H9 (cell line): ENCODE measurements around the gene MTHFD1. TPM values are rescaled to one million over a fixed set of nuclear protein-coding genes. Genes with fewer than 3 reads are reported as not detected.

ENCODE experiments used
- DNase-seq: peaks from one replicate; pipeline ENCODE4 v3.0.0-alpha.2; 2017
- H2AFZ ChIP-seq: one replicate; pipeline ENCODE4 v1.6.1; 2013; ENCODE audit warnings: mild to moderate bottlenecking, low read length, control low read depth, moderate library complexity
- H2AK5ac ChIP-seq: 2 replicates; pipeline ENCODE4 v1.6.1; 2013; ENCODE audit warnings: low read length, control low read depth, mixed read lengths; ENCODE audit not compliant: insufficient read length
- H2BK120ac ChIP-seq: one replicate; pipeline ENCODE4 v1.6.1; 2013; ENCODE audit warnings: low read depth, mild to moderate bottlenecking, low read length, control low read depth, inconsistent platforms; ENCODE audit not compliant: poor library complexity, severe bottlenecking
- H2BK12ac ChIP-seq: 2 replicates; pipeline ENCODE4 v1.6.1; 2013; ENCODE audit warnings: low read length, control low read depth, mixed read lengths, low read depth; ENCODE audit not compliant: insufficient read length
- H2BK15ac ChIP-seq: 2 replicates; pipeline ENCODE4 v1.6.1; 2013; ENCODE audit warnings: low read depth, low read length, control low read depth
- H2BK20ac ChIP-seq: one replicate; pipeline ENCODE4 v1.6.1; 2013; ENCODE audit warnings: low read depth, mild to moderate bottlenecking, low read length, control low read depth, inconsistent platforms; ENCODE audit not compliant: poor library complexity, severe bottlenecking
- H2BK5ac ChIP-seq: 2 replicates; pipeline ENCODE4 v1.6.1; 2013; ENCODE audit warnings: low read length, control low read depth, mixed read lengths; ENCODE audit not compliant: insufficient read length
- H3K14ac ChIP-seq: 2 replicates; pipeline ENCODE4 v1.6.1; 2013; ENCODE audit warnings: low read length, control low read depth; ENCODE audit not compliant: insufficient read depth
- H3K18ac ChIP-seq: 2 replicates; pipeline ENCODE4 v1.6.1; 2013; ENCODE audit warnings: low read depth, mild to moderate bottlenecking, mixed read lengths, low read length, control low read depth; ENCODE audit not compliant: insufficient read length
- H3K23ac ChIP-seq: 2 replicates; pipeline ENCODE4 v1.6.1; 2013; ENCODE audit warnings: low read length, control low read depth, mixed read lengths, low read depth; ENCODE audit not compliant: insufficient read length
- H3K23me2 ChIP-seq: 2 replicates; pipeline ENCODE4 v1.6.1; 2013; ENCODE audit warnings: low read depth, mild to moderate bottlenecking, mixed read lengths, low read length, control low read depth; ENCODE audit not compliant: insufficient read length, poor library complexity, severe bottlenecking
- H3K27ac ChIP-seq: 2 replicates; pipeline ENCODE4 v1.5.1; 2013; ENCODE audit warnings: low read length, control low read depth, mixed read lengths, low read depth; ENCODE audit not compliant: insufficient read length
- H3K27me3 ChIP-seq: 2 replicates; pipeline ENCODE4 v1.6.1; 2013; ENCODE audit warnings: low read length, control low read depth, inconsistent platforms; ENCODE audit not compliant: insufficient read depth
- H3K4ac ChIP-seq: 2 replicates; pipeline ENCODE4 v1.6.1; 2013; ENCODE audit warnings: low read depth, mild to moderate bottlenecking, control low read depth, inconsistent platforms, low read length, moderate library complexity
- H3K4me1 ChIP-seq: 2 replicates; pipeline ENCODE4 v1.6.1; 2013; ENCODE audit warnings: low read length, control low read depth, inconsistent platforms; ENCODE audit not compliant: insufficient read depth
- H3K4me2 ChIP-seq: 2 replicates; pipeline ENCODE4 v1.6.1; 2013; ENCODE audit warnings: low read length, control low read depth, mixed read lengths; ENCODE audit not compliant: insufficient read length, insufficient read depth
- H3K56ac ChIP-seq: 2 replicates; pipeline ENCODE4 v1.6.1; 2013; ENCODE audit warnings: low read depth, mild to moderate bottlenecking, mixed read lengths, low read length, control low read depth; ENCODE audit not compliant: insufficient read length
- H3K79me1 ChIP-seq: 2 replicates; pipeline ENCODE4 v1.6.1; 2013; ENCODE audit warnings: low read depth, mild to moderate bottlenecking, moderate library complexity, low read length, control low read depth, inconsistent platforms; ENCODE audit not compliant: insufficient read depth, poor library complexity, severe bottlenecking
- H3K79me2 ChIP-seq: 2 replicates; pipeline ENCODE4 v1.6.1; 2013; ENCODE audit warnings: low read length, control low read depth, inconsistent platforms; ENCODE audit not compliant: insufficient read depth
- H3K9ac ChIP-seq: 2 replicates; pipeline ENCODE4 v1.6.1; 2013; ENCODE audit warnings: low read length, control low read depth, mixed read lengths; ENCODE audit not compliant: insufficient read length; ENCODE audit errors: extremely low read depth
- H3K9me3 ChIP-seq: one replicate; pipeline ENCODE4 v1.6.1; 2013; ENCODE audit warnings: low read depth, low read length, inconsistent platforms; ENCODE audit not compliant: control insufficient read depth
- H3T11ph ChIP-seq: one replicate; pipeline ENCODE4 v1.6.1; 2013; ENCODE audit warnings: mild to moderate bottlenecking, low read length, control low read depth, inconsistent platforms
- H4K20me1 ChIP-seq: one replicate; pipeline ENCODE4 v1.6.1; 2013; ENCODE audit not compliant: control insufficient read depth, insufficient read length, insufficient read depth
- H4K5ac ChIP-seq: 2 replicates; pipeline ENCODE4 v1.6.1; 2013; ENCODE audit warnings: low read depth, mild to moderate bottlenecking, mixed read lengths, low read length, control low read depth; ENCODE audit not compliant: insufficient read length
- H4K8ac ChIP-seq: replicated peaks from 2 replicates; pipeline ENCODE4 v1.6.1; 2013; ENCODE audit warnings: low read length, control low read depth, mixed read lengths, low read depth; ENCODE audit not compliant: insufficient read length
- H4K91ac ChIP-seq: 2 replicates; pipeline ENCODE4 v1.6.1; 2013; ENCODE audit warnings: low read depth, mild to moderate bottlenecking, moderate library complexity, mixed read lengths, low read length, control low read depth; ENCODE audit not compliant: insufficient read length
- H3K27ac Mint-ChIP-seq, 3 experiments: 2 replicates in 2 of 3; 3 replicates in 1 of 3; pipeline ENCODE4 v1.8.0; 2020 to 2021; ENCODE audit warnings: mixed read lengths in 3 of 3, mild to moderate bottlenecking in 1 of 3, moderate library complexity in 1 of 3
- H3K27me3 Mint-ChIP-seq: 2 replicates; pipeline ENCODE4 v1.8.0; 2021; ENCODE audit warnings: low read depth, mild to moderate bottlenecking, moderate library complexity, mixed read lengths
- H3K36me3 Mint-ChIP-seq, 3 experiments: 2 replicates in 2 of 3; 3 replicates in 1 of 3; pipeline ENCODE4 v1.8.0; 2020 to 2021; ENCODE audit warnings: low read depth in 3 of 3, mixed read lengths in 3 of 3; ENCODE audit not compliant: insufficient read depth in 1 of 3
- H3K4me1 Mint-ChIP-seq, 2 experiments: 2 replicates each; pipeline ENCODE4 v1.8.0; 2020; ENCODE audit warnings: mixed read lengths in 2 of 2
- H3K4me3 Mint-ChIP-seq, 2 experiments: 2 replicates in 1 of 2; 3 replicates in 1 of 2; pipeline ENCODE4 v1.8.0; 2020 to 2021; ENCODE audit warnings: mild to moderate bottlenecking in 2 of 2, mixed read lengths in 2 of 2, moderate library complexity in 1 of 2
- H3K9me3 Mint-ChIP-seq, 2 experiments: 2 replicates in 1 of 2; 3 replicates in 1 of 2; pipeline ENCODE4 v1.8.0; 2020; ENCODE audit warnings: mild to moderate bottlenecking in 2 of 2, mixed read lengths in 2 of 2, moderate library complexity in 1 of 2
- CTCF ChIP-seq: fragments of 200-600 bp; sonication (generic); conservative IDR thresholded peaks from 3 replicates; pipeline ENCODE4 v1.8.0; 2021; ENCODE audit warnings: antibody characterized with exemption, mild to moderate bottlenecking
- WGBS: extraction: QIAGEN DNeasy Blood & Tissue Kit; methylation state at CpG from one replicate; pipeline ENCODE4 v1.1.7; 2013; ENCODE audit warnings: missing lambda C conversion rate, low lambda C conversion rate, mixed read lengths; ENCODE audit not compliant: insufficient read length; ENCODE audit errors: extremely low coverage; 5-methylcytosine and 5-hydroxymethylcytosine counted together
- total RNA-seq: library from RNA; stranded (reverse); gene quantifications from 2 replicates; pipeline ENCODE4 v1.2.1, GENCODE V29; 2021

MTHFD1 gene
- total RNA-seq, 1 experiment from 2014 or later = 203 TPM

- no peak overlapping the region for H4K8ac ChIP-seq
- WGBS = no CpG with 5 or more reads among the region's 7 CpGs
- H3K4me1 Mint-ChIP-seq = no peaks in the 10 kb centered on the region
Measured at GRCh38 chr14:64417771-64418125, 29.6 kb downstream of the MTHFD1 start.

More at GRCh38 chr14:64417771-64418125, 29.6 kb downstream of the MTHFD1 start:
- H4K91ac ChIP-seq = no peak overlapping the region
- no peaks in the 10 kb centered on the region for H3K79me2 ChIP-seq
- no peaks in the 10 kb centered on the region for H4K20me1 ChIP-seq
- H3K4me2 ChIP-seq = no peak overlapping the region
- no peak overlapping the region for H3K56ac ChIP-seq
- H2BK5ac ChIP-seq = no peak overlapping the region
- peaks cover 2% of the 10 kb centered on the region for H3K23me2 ChIP-seq
- no peak overlapping the region for H3K27ac ChIP-seq
- H2BK120ac ChIP-seq = no peak overlapping the region
- no peak overlapping the region for H2BK15ac ChIP-seq
- no peaks in the 10 kb centered on the region for H3K27me3 Mint-ChIP-seq
- no peak overlapping the region for H3K9ac ChIP-seq
- H3K4me3 Mint-ChIP-seq = no peak overlapping the region
- H2BK12ac ChIP-seq = no peak overlapping the region
- no peak for DNase-seq
- H3K27ac Mint-ChIP-seq = 0 out of 7 replicates have a peak overlapping the region, but pooled peaks of 1 of the 3 experiments have one; percentile 22
- no peak overlapping the region for H2BK20ac ChIP-seq
- no peak overlapping the region for H3T11ph ChIP-seq
- no peak overlapping the region for H4K5ac ChIP-seq
- no peak overlapping the region for H3K23ac ChIP-seq
- H3K14ac ChIP-seq = no peak overlapping the region
- no peak overlapping the region for H3K18ac ChIP-seq
- no peak for TF ChIP-seq CTCF
- no peaks in the 10 kb centered on the region for H3K79me1 ChIP-seq
- H3K9me3 Mint-ChIP-seq = no peaks in the 10 kb centered on the region
- no peak overlapping the region for H2AFZ ChIP-seq
- peaks cover 56 to 92% (median 79%) of the 10 kb centered on the region in 3 experiments; a peak in 6 of 7 replicates for H3K36me3 Mint-ChIP-seq
- no peaks in the 10 kb centered on the region for H3K27me3 ChIP-seq
- H3K9me3 ChIP-seq = no peaks in the 10 kb centered on the region
- no peak overlapping the region for H3K4ac ChIP-seq
- no peaks in the 10 kb centered on the region for H3K4me1 ChIP-seq
- no peak overlapping the region for H2AK5ac ChIP-seq
